Glutamatergic neuron (in vitro differentiated cells): Measurements from ENCODE around the gene GSTM1. TPM values are rescaled to one million over a fixed set of nuclear protein-coding genes. Genes with fewer than 3 reads are reported as not detected.
A peak's percentile ranks its signal among the peaks of the same experiment; 100 is the strongest.
"Not testable (repeated sequence)": the region's sequence is repeated elsewhere in the genome, so short reads cannot be mapped to it uniquely, and the experiment has no call there.

Experiments
- DNase-seq: peaks from one replicate; pipeline ENCODE4 v3.0.0; 2022
- H3K27ac Mint-ChIP-seq: one replicate; pipeline ENCODE4 v1.8.0; 2020; ENCODE audit warnings: mild to moderate bottlenecking, mixed read lengths, inconsistent platforms; ENCODE audit not compliant: unreplicated experiment
- H3K27me3 Mint-ChIP-seq: one replicate; pipeline ENCODE4 v1.8.0; 2020; ENCODE audit warnings: mild to moderate bottlenecking, moderate library complexity, mixed read lengths, inconsistent platforms; ENCODE audit not compliant: unreplicated experiment
- H3K36me3 Mint-ChIP-seq: one replicate; pipeline ENCODE4 v1.8.0; 2020; ENCODE audit warnings: mild to moderate bottlenecking, mixed read lengths, inconsistent platforms; ENCODE audit not compliant: unreplicated experiment
- H3K4me1 Mint-ChIP-seq: one replicate; pipeline ENCODE4 v1.8.0; 2020; ENCODE audit warnings: mild to moderate bottlenecking, low read depth, mixed read lengths, inconsistent platforms; ENCODE audit not compliant: unreplicated experiment
- H3K4me3 Mint-ChIP-seq: one replicate; pipeline ENCODE4 v1.8.0; 2020; ENCODE audit warnings: mild to moderate bottlenecking, mixed read lengths, inconsistent platforms; ENCODE audit not compliant: unreplicated experiment
- H3K9me3 Mint-ChIP-seq: one replicate; pipeline ENCODE4 v1.8.0; 2020; ENCODE audit warnings: mild to moderate bottlenecking, moderate library complexity, mixed read lengths, inconsistent platforms; ENCODE audit not compliant: unreplicated experiment
- total RNA-seq: library from RNA; stranded (reverse); fragmentation: NEBNext Ultra II Directional; extraction: Animal tissue kit (Norgen Biotek cat#: 25700); gene quantifications from one replicate; pipeline ENCODE4 v1.2.1, GENCODE V29; 2021; ENCODE audit not compliant: unreplicated experiment
- TF ChIP-seq, protein P1 (sequence below): fragments of 200-600 bp; sonication (generic); IDR thresholded peaks from one replicate; pipeline ENCODE4 v1.5.0; 2021; ENCODE audit not compliant: partially characterized antibody, unreplicated experiment

The GSTM1 gene
- total RNA-seq, 1 donor from 2014 or later: not detected

DNA sequence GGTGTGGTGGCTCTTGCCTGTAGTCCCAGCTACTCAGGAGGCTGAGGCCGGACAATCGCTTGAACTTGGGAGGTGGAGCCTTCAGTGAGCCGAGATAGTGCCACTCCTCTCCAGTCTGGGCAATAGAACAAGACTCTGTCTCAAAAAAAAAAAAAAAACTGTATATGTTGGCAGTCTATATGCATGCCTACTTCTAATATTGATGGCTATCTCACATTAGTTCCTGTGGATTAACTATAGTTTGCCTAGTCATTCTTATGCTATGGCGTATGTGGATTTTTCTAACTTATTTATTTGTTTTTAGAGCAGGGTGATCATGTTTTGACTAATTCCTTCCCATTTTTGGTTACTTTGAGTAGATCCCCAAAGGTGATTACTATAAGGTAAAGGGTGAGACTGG lies 9.4 kb downstream of the GSTM1 start:
- H3K4me1 Mint-ChIP-seq: no peaks in the 10 kb centered on the region

DNA sequence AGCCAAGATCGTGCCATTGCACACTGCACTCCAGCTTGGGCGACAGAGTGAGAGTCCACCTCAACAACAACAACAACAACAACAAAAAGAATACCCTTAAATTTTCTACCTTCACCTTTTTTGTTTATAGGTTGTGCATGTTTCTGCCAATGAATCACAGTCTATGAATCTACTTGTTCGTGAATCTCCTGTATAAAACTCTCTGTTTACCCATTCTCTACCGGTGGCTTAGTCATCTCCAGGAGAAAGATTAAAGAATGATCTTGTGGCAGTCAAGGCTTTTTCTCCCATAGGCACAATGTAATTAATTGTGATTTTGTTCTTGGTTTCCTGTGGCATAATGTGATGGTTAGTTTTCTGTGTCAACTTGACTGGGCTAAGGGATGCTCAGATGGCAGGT lies 10.2 kb downstream of the GSTM1 start:
- H3K27me3 Mint-ChIP-seq, H3K36me3 Mint-ChIP-seq, H3K9me3 Mint-ChIP-seq, DNase-seq, H3K4me1 Mint-ChIP-seq, H3K27ac Mint-ChIP-seq, H3K4me3 Mint-ChIP-seq: not testable (repeated sequence)

More for the DNA sequence above, 9.4 kb downstream of the GSTM1 start:
- H3K27ac Mint-ChIP-seq: no peak overlapping the region
- DNase-seq: no peak
- H3K27me3 Mint-ChIP-seq: no peaks in the 10 kb centered on the region
- no peaks in the 10 kb centered on the region for H3K36me3 Mint-ChIP-seq
- H3K9me3 Mint-ChIP-seq: no peaks in the 10 kb centered on the region
- TF ChIP-seq, protein P1, sequence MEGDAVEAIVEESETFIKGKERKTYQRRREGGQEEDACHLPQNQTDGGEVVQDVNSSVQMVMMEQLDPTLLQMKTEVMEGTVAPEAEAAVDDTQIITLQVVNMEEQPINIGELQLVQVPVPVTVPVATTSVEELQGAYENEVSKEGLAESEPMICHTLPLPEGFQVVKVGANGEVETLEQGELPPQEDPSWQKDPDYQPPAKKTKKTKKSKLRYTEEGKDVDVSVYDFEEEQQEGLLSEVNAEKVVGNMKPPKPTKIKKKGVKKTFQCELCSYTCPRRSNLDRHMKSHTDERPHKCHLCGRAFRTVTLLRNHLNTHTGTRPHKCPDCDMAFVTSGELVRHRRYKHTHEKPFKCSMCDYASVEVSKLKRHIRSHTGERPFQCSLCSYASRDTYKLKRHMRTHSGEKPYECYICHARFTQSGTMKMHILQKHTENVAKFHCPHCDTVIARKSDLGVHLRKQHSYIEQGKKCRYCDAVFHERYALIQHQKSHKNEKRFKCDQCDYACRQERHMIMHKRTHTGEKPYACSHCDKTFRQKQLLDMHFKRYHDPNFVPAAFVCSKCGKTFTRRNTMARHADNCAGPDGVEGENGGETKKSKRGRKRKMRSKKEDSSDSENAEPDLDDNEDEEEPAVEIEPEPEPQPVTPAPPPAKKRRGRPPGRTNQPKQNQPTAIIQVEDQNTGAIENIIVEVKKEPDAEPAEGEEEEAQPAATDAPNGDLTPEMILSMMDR: no peak
- H3K4me3 Mint-ChIP-seq: no peak overlapping the region

DNA sequence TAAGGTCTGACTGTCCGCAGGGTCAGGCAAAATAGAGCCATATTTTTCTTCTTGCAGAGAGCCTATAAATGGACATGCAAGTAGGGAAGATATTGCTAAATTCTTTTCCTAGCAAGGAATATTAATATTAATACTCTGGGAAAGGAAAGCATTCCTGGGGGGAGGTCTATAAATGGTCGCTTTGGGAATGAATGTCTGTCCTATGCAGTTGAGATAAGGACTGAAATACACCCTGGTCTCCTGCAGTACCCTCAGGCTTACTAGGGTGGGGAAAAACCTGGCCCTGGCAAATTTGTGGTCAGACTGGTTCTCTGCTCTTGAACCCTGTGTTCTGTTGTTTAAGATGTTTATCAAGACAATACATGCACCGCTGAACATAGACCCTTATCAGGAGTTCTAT lies 15.3 kb downstream of the GSTM1 start:
- not testable (repeated sequence) for H3K4me3 Mint-ChIP-seq, DNase-seq, H3K36me3 Mint-ChIP-seq, H3K9me3 Mint-ChIP-seq, H3K4me1 Mint-ChIP-seq, H3K27me3 Mint-ChIP-seq, H3K27ac Mint-ChIP-seq

DNA sequence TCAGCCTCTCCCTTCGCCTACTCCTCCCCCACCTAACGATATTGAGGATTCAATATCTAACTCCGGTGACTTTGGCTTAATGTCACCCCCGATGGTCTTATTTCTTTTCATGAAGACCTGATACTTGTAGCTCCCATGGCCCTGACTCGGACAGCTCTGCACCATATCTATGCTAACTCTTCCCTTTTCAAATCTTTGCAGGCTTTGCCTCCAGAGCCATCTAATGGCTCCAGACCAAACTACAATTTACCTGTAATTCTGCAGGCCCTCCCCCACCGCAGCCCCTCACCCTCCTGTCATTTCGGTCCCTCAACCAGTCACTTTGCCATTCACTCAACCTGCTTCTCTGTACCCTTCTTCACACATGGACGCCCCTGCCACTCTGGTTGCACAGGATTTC lies 16.6 kb downstream of the GSTM1 start:
- Mint-ChIP-seq H3K4me3 (no peak overlapping the region), H3K36me3 (peaks cover 16% of the 10 kb centered on the region), H3K9me3 (peaks cover 3% of the 10 kb centered on the region), H3K4me1 (no peaks in the 10 kb centered on the region), H3K27ac (no peak overlapping the region), H3K27me3 (peaks cover 5% of the 10 kb centered on the region)
- no peak for DNase-seq
- TF ChIP-seq, protein P1: no peak

DNA sequence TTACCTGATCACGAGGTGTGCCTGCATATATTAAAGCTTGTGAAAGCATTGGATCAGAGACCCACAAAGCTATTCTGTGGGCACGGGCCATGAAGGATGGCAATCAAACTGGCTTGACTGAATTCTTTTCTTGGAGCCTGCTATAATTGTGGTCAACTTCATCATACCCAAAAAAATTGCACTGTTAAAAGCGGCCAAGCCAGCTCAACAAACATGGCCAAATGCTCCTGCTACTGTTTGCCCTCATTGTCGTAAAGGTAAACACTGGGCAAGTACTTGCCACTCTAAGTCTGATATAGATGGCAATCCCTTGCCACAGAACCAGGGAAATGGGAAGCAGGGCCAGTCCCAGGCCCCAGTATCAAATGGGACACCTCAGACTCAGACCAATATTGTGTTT lies 17.8 kb downstream of the GSTM1 start:
- DNase-seq: no peak
- Mint-ChIP-seq H3K27me3 (peaks cover 6% of the 10 kb centered on the region), H3K4me3 (no peak overlapping the region), H3K36me3 (peaks cover 20% of the 10 kb centered on the region), H3K9me3 (peaks cover 6% of the 10 kb centered on the region), H3K4me1 (no peaks in the 10 kb centered on the region), H3K27ac (no peak overlapping the region)
- TF ChIP-seq, protein P1: no peak

DNA sequence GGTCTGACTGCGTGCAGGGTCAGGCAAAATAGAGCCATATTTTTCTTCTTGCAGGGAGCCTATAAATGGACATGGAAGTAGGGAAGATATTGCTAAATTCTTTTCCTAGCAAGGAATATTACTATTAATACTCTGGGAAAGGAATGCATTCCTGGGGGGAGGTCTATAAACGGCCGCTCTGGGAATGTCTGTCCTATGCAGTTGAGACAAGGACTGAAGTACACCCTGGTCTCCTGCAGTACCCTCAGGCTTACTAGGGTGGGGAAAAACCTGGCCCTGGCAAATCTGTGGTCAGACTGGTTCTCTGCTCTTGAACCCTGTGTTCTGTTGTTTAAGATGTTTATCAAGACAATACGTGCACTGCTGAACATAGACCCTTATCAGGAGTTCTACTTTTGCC lies 21.3 kb downstream of the GSTM1 start:
- H3K36me3 Mint-ChIP-seq: peaks cover 14% of the 10 kb centered on the region
- not testable (repeated sequence) for H3K4me3 Mint-ChIP-seq, H3K27ac Mint-ChIP-seq, H3K9me3 Mint-ChIP-seq, H3K27me3 Mint-ChIP-seq, DNase-seq, H3K4me1 Mint-ChIP-seq

DNA sequence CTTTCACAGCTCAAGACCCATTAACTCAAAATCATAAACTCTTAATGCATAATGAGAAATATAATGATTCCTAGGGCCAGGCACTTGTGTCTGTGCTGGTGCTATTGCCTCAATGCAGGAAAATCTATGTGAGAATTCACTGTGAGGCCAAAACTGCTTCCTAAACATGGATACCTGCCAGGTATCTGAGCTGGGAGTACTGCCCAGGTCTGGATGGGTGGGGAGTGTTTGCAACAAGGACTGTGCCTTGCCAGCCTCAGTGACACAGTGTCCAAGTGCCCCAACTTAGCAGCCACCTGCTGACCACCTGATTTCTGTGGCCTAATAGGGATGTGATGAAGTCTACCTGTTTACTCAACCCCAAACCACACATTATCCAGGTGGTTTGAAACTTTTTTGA lies 22.2 kb downstream of the GSTM1 start:
- not testable (repeated sequence) for DNase-seq, H3K4me1 Mint-ChIP-seq, H3K27ac Mint-ChIP-seq, H3K4me3 Mint-ChIP-seq, H3K9me3 Mint-ChIP-seq
- H3K36me3 Mint-ChIP-seq: peaks cover 14% of the 10 kb centered on the region
- peaks cover 10% of the 10 kb centered on the region for H3K27me3 Mint-ChIP-seq

DNA sequence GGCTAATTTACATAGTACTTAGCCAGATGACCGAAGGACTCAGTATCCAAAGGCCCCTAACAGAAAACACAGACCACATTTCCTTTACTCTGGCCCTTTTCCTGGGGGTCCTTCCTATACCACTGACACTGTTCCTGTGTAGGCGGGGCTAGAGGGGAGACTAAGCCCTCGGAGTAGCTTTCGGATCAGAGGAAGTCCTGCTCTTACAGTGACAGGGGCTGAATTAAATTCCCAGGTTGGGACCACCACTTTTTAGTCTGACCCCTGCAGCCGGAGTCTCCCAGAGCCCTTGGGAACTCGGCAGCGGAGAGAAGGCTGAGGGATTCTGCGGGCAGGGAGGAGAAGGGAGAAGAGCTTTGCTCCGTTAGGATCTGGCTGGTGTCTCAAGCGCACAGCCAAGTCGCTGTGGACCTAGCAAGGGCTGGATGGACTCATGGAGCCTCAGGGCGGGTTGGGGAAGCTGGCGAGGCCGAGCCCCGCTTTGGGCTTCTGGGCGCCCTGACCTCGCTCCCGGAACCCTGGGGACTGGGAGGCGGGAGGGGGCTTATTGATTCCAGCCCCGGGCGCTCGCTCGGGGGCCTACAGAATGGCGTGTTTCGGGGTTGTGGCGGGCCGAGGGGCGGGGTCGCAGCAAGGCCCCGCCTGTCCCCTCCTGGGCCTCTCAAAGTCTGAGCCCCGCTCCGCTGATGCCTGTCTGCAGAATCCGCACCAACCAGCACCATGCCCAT lies 24.1 kb downstream of the GSTM1 start, which contains the start of gene GSTM5:
Gene GSTM5, plus strand, starts transcription at position 659 of the 728 bp plus-strand sequence. Its CDS starts 62 bp downstream, at position 721.
- not testable (repeated sequence) for H3K9me3 Mint-ChIP-seq, H3K27ac Mint-ChIP-seq, DNase-seq, H3K4me1 Mint-ChIP-seq
- Mint-ChIP-seq H3K27me3 (peaks cover 14% of the 10 kb centered on the region), H3K36me3 (peaks cover 14% of the 10 kb centered on the region), H3K4me3 (peak within 1 kb of the TSS; percentile 15)
